ENCODE results near the gene LRCH1. TPM values are rescaled to one million over a fixed set of nuclear protein-coding genes. Genes with fewer than 3 reads are reported as not detected.

LRCH1 gene
- polyA plus RNA-seq, 1 donor from 2014 or later, result 7.6 TPM

DNA sequence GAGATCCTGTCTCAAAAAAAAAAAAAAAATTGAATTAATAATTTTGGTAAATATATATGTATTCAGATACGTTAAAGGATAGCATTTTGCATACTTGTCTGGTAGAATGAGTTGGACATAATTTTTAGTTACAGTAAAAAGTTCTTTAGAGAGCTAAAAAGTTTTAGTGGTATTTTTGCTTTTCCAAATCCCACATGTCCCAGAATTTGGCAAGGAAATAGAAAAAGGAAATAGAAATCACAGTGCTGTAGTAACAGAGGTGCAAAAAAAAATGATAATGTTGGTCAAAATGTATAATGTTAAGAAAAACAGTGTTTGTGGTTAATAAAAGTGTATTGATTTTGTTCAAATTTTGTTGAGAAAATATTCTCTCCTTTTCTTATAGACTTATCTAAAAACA, 96.8 kb downstream of the LRCH1 start:
- H3K27me3 Mint-ChIP-seq, result no peaks in the 10 kb centered on the region
- peak overlapping the region in 1 of 3 donors; percentile 75 for H3K27ac Mint-ChIP-seq
- H3K36me3 Mint-ChIP-seq, result no peaks in the 10 kb centered on the region
- peaks cover 21 to 45% (median 34%) of the 10 kb centered on the region in 3 donors for H3K4me1 Mint-ChIP-seq
- H3K9me3 Mint-ChIP-seq, result no peaks in the 10 kb centered on the region
- no peak overlapping the region for H3K4me3 Mint-ChIP-seq

- Mint-ChIP-seq H3K27me3 (no peaks in the 10 kb centered on the region), H3K9me3 (peaks cover 0 to 2% (median 0%) of the 10 kb centered on the region in 3 donors), H3K4me1 (peaks cover 17 to 37% (median 37%) of the 10 kb centered on the region in 3 donors), H3K36me3 (no peaks in the 10 kb centered on the region), H3K4me3 (no peak overlapping the region), H3K27ac (peak overlapping the region in 1 of 3 donors; percentile 28)
These were observed 102.0 kb downstream of the LRCH1 start for GRCh38 chr13:46654951-46655350.

DNA sequence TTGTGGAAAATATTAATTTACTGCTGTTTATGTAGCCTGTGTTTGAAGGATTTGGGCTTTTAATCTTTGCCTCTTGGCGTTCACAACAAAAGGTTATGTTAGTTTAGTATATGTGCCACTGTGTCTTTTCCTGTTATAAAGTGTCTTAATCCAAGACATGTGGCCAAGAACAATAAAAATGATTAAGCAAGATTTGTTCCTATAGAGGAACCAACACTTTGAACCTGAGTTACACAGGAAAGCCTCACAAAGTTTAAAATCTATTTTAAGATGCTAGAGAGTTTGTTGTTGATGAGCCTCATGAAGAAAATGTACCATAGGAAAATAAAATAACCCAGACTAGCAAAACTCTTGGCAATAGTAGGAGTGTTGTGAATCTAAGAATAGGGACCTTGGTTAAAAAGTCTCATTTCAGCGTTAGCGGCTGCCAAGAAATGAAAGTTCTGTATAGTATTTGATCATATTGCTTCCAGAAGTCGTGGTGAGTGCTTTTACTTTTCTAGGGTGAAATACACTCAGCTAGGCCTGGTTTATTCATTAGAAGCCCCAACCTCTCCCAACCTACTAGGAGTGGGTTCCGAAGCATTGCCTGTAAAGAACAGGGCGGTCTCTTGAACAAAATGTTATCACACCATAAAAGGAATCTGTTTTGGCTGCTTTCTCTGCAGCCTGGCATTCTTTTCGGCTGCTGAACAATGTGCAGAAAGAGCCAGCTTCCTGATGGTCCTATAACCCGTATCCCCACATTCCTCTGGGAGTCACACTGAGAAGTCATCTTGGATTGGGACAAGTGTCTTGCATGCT, 102.6 kb downstream of the LRCH1 start:
- Mint-ChIP-seq H3K36me3 (no peaks in the 10 kb centered on the region), H3K27ac (peak overlapping the region; percentile 23 to 50 (median 28)), H3K27me3 (no peaks in the 10 kb centered on the region), H3K4me1 (peaks cover 17 to 36% (median 35%) of the 10 kb centered on the region in 3 donors), H3K4me3 (peak overlapping the region in 2 of 4 donors; percentile 33 to 76), H3K9me3 (peaks cover 0 to 2% (median 0%) of the 10 kb centered on the region in 3 donors)

- H3K27me3 Mint-ChIP-seq, result no peaks in the 10 kb centered on the region
- H3K9me3 Mint-ChIP-seq, result peaks cover 0 to 2% (median 0%) of the 10 kb centered on the region in 3 donors
- peak overlapping the region in 1 of 3 donors; percentile 57 for H3K27ac Mint-ChIP-seq
- H3K4me1 Mint-ChIP-seq, result peaks cover 19 to 40% (median 37%) of the 10 kb centered on the region in 3 donors
- peak overlapping the region in 2 of 4 donors; percentile 63 to 89 for H3K4me3 Mint-ChIP-seq
- H3K36me3 Mint-ChIP-seq, result no peaks in the 10 kb centered on the region
These were observed 103.8 kb downstream of the LRCH1 start for GRCh38 chr13:46656786-46657185.

- peaks cover 37 to 58% (median 55%) of the 10 kb centered on the region in 3 donors for H3K4me1 Mint-ChIP-seq
- no peak overlapping the region for H3K4me3 Mint-ChIP-seq
- peaks cover 0 to 2% (median 0%) of the 10 kb centered on the region in 3 donors for H3K9me3 Mint-ChIP-seq
- H3K27me3 Mint-ChIP-seq, result no peaks in the 10 kb centered on the region
- H3K36me3 Mint-ChIP-seq, result no peaks in the 10 kb centered on the region
- H3K27ac Mint-ChIP-seq, result no peak overlapping the region
These were observed 106.6 kb downstream of the LRCH1 start for GRCh38 chr13:46659413-46660065.

DNA sequence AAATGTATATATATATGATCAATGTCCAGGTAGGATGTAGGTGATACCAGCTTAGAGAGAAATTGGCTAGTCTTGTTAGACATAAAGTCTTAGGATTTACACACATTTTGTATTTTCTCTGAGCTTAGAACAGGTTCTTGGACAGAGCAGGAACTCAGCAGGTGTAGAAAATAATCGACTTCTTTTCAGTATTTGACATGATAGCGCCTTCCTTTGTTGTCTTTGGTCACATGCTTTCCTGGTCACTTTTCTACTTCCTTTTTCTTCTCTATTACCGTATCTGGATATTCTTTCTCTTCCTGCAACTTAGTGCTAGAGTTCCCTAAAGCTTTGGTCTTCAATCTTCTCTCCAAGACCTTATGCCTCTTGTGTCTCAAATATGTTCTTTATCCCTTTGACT, 107.4 kb downstream of the LRCH1 start:
- Mint-ChIP-seq H3K36me3 (no peaks in the 10 kb centered on the region), H3K4me1 (peaks cover 36 to 56% (median 53%) of the 10 kb centered on the region in 3 donors), H3K27me3 (no peaks in the 10 kb centered on the region), H3K4me3 (peak overlapping the region in 1 of 4 donors; percentile 13), H3K27ac (peak overlapping the region in 2 of 3 donors; percentile 0 to 30), H3K9me3 (peaks cover 0 to 2% (median 0%) of the 10 kb centered on the region in 3 donors)

GRCh38 chr13:46660857-46661256, 107.9 kb downstream of the LRCH1 start:
- Mint-ChIP-seq H3K9me3 (peaks cover 0 to 2% (median 0%) of the 10 kb centered on the region in 3 donors), H3K27ac (peak overlapping the region; percentile 0 to 30 (median 18)), H3K4me1 (peaks cover 36 to 56% (median 53%) of the 10 kb centered on the region in 3 donors), H3K36me3 (no peaks in the 10 kb centered on the region), H3K27me3 (no peaks in the 10 kb centered on the region), H3K4me3 (peak overlapping the region in 1 of 4 donors; percentile 13)

GRCh38 chr13:46662690-46663089, 109.7 kb downstream of the LRCH1 start:
- Mint-ChIP-seq H3K27me3 (no peaks in the 10 kb centered on the region), H3K9me3 (peaks cover 0 to 2% (median 0%) of the 10 kb centered on the region in 3 donors), H3K4me3 (peak overlapping the region in 2 of 4 donors; percentile 6 to 24), H3K36me3 (peaks cover 3% of the 10 kb centered on the region), H3K27ac (peak overlapping the region; percentile 51 to 55 (median 55)), H3K4me1 (peaks cover 43 to 57% (median 52%) of the 10 kb centered on the region in 3 donors)

DNA sequence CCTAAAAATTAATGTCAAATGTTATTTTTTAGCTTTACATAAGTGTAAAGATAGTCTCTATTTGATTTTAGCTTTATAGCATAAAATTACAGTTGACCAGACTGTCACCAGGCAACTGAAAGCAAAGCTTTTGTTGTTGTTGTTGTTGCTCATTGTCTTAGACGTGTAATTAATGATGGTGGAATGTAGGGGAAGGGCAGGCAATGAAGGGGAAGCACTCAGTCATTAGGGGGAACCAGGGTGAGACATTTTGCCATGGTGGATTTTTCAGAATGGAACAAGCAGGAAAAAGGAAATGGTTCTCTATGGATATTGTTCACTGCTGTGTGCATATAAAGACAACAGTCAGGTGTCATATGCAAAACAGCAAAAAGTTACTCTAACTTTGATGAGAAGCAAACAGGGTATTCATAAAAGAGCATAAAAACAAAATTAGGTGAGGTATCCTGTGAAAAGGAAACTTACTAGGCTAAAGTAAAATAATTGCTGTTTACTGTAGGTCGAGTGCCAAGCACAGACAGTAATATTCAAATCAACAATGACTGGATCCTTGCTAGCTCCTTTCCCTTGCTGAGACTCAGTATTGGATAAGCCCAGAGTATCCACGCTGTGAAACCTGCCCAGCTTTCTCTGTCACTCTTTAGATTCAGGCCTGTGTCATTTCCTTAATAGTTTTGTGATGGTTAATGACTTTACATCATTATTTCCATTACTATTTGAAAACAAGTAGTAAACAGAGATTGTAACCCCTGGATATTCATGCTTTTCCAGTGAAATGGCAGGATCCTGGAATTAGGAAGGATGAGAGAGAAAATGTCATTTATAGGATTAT, 110.5 kb downstream of the LRCH1 start:
- H3K27me3 Mint-ChIP-seq, result no peaks in the 10 kb centered on the region
- peak overlapping the region in 3 of 4 donors; percentile 0 to 52 (median 45) for H3K4me3 Mint-ChIP-seq
- peaks cover 0 to 2% (median 0%) of the 10 kb centered on the region in 3 donors for H3K9me3 Mint-ChIP-seq
- H3K27ac Mint-ChIP-seq, result peak overlapping the region; percentile 10 to 93 (median 55)
- peaks cover 3% of the 10 kb centered on the region for H3K36me3 Mint-ChIP-seq
- peaks cover 50 to 65% (median 59%) of the 10 kb centered on the region in 3 donors for H3K4me1 Mint-ChIP-seq

DNA sequence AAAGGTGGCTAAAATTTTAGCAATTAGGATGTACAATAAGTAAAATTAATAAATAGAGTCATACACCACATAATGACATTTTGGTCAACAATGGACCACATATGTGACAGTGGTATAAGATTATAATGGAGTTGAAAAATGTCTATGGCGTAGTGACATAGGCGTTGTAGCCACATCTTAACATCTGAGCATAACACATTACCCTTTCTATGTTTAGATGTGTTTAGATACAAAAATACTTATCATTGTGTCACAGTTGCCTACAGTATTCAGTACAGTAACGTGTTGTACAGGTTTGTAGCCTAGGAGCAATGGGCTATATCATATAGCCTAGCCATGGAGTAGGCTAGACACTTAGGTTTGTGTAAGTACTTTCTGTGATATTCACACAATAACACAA, 111.2 kb downstream of the LRCH1 start:
- H3K27ac Mint-ChIP-seq, result peak overlapping the region; percentile 10 to 93 (median 65)
- H3K4me1 Mint-ChIP-seq, result peaks cover 55 to 70% (median 64%) of the 10 kb centered on the region in 3 donors
- H3K27me3 Mint-ChIP-seq, result no peaks in the 10 kb centered on the region
- H3K9me3 Mint-ChIP-seq, result peaks cover 0 to 2% (median 0%) of the 10 kb centered on the region in 3 donors
- H3K4me3 Mint-ChIP-seq, result no peak overlapping the region
- peaks cover 3% of the 10 kb centered on the region for H3K36me3 Mint-ChIP-seq

- Mint-ChIP-seq H3K4me3 (peak overlapping the region in 2 of 4 donors; percentile 40 to 78), H3K36me3 (peaks cover 3% of the 10 kb centered on the region), H3K9me3 (no peaks in the 10 kb centered on the region), H3K27me3 (no peaks in the 10 kb centered on the region), H3K4me1 (peaks cover 55 to 69% (median 66%) of the 10 kb centered on the region in 3 donors), H3K27ac (peak overlapping the region; percentile 79 to 94 (median 92))
These were observed 112.3 kb downstream of the LRCH1 start for GRCh38 chr13:46665248-46665632.

- Mint-ChIP-seq H3K9me3 (no peaks in the 10 kb centered on the region), H3K27me3 (no peaks in the 10 kb centered on the region), H3K4me1 (peaks cover 49 to 64% (median 63%) of the 10 kb centered on the region in 3 donors), H3K4me3 (peak overlapping the region in 3 of 4 donors; percentile 40 to 78 (median 68)), H3K36me3 (peaks cover 3% of the 10 kb centered on the region), H3K27ac (peak overlapping the region; percentile 79 to 94 (median 92))
These were observed 112.9 kb downstream of the LRCH1 start for GRCh38 chr13:46665633-46666482.

- Mint-ChIP-seq H3K9me3 (no peaks in the 10 kb centered on the region), H3K4me1 (peaks cover 48 to 66% (median 66%) of the 10 kb centered on the region in 3 donors), H3K4me3 (peak overlapping the region; percentile 60 to 86 (median 64)), H3K27ac (peak overlapping the region; percentile 79 to 94 (median 92)), H3K36me3 (peaks cover 10% of the 10 kb centered on the region), H3K27me3 (no peaks in the 10 kb centered on the region)
These were observed 113.9 kb downstream of the LRCH1 start for GRCh38 chr13:46666727-46667456.

Measured in IgD-negative memory B cell (primary cell).